Central memory CD8-positive, alpha-beta T cell (primary cell): Measurements from ENCODE around the gene GPX7.

Experiments used
- ATAC-seq: fragments of 150-1000 bp; cut with Tn5 transposase; replicated peaks from 2 replicates; pipeline ENCODE4 v1.10.0; 2022; ENCODE audit warnings: mild to moderate bottlenecking, moderate FRiP score, moderate number of reproducible peaks; ENCODE audit not compliant: poor library complexity, severe bottlenecking; ENCODE audit errors: extremely low read depth
- DNase-seq, 2 donors: peaks; one replicate each; pipeline ENCODE4 v3.0.0; 2021; ENCODE audit warnings: low spot score in 2 of 2
- H3K27ac Mint-ChIP-seq: one replicate; pipeline ENCODE4 v1.8.0; 2022; ENCODE audit warnings: low read depth, mild to moderate bottlenecking, moderate library complexity, mixed read lengths
- H3K27me3 Mint-ChIP-seq: one replicate; pipeline ENCODE4 v1.8.0; 2022; ENCODE audit warnings: mixed read lengths
- H3K36me3 Mint-ChIP-seq: one replicate; pipeline ENCODE4 v1.8.0; 2022; ENCODE audit warnings: mild to moderate bottlenecking, moderate library complexity, mixed read lengths; ENCODE audit not compliant: insufficient read depth
- H3K4me1 Mint-ChIP-seq: one replicate; pipeline ENCODE4 v1.8.0; 2022; ENCODE audit warnings: mixed read lengths
- H3K4me3 Mint-ChIP-seq: one replicate; pipeline ENCODE4 v1.8.0; 2022; ENCODE audit warnings: mild to moderate bottlenecking, moderate library complexity, mixed read lengths
- H3K9me3 Mint-ChIP-seq: one replicate; pipeline ENCODE4 v1.8.0; 2022; ENCODE audit warnings: mixed read lengths

GPX7 gene

GRCh38 chr1:52636721-52637695, 34.8 kb downstream of the GPX7 start:
- peak overlapping the region; percentile 75 for H3K4me3 Mint-ChIP-seq
- H3K27me3 Mint-ChIP-seq = no peaks in the 10 kb centered on the region
- peaks cover 5% of the 10 kb centered on the region for H3K9me3 Mint-ChIP-seq
- H3K36me3 Mint-ChIP-seq = peaks cover 35% of the 10 kb centered on the region
- DNase-seq (peak; percentile 34 to 78), ATAC-seq (peak; percentile 79)
- H3K27ac Mint-ChIP-seq = peak overlapping the region; percentile 98
- H3K4me1 Mint-ChIP-seq = peaks cover 79% of the 10 kb centered on the region

- ATAC-seq = no peak
- Mint-ChIP-seq H3K27ac (peak overlapping the region; percentile 98), H3K27me3 (no peaks in the 10 kb centered on the region), H3K9me3 (peaks cover 5% of the 10 kb centered on the region), H3K4me1 (peaks cover 81% of the 10 kb centered on the region), H3K36me3 (peaks cover 35% of the 10 kb centered on the region), H3K4me3 (peak overlapping the region; percentile 75)
- DNase-seq = no peak
These were observed 35.8 kb downstream of the GPX7 start for GRCh38 chr1:52637946-52638345.

GRCh38 chr1:52640697-52641096, 38.5 kb downstream of the GPX7 start:
- Mint-ChIP-seq H3K27me3 (no peaks in the 10 kb centered on the region), H3K4me3 (no peak overlapping the region), H3K4me1 (peaks cover 67% of the 10 kb centered on the region), H3K27ac (peak overlapping the region; percentile 70), H3K36me3 (peaks cover 28% of the 10 kb centered on the region), H3K9me3 (peaks cover 5% of the 10 kb centered on the region)
- DNase-seq (no peak), ATAC-seq (no peak)

GRCh38 chr1:52641307-52641706, 39.1 kb downstream of the GPX7 start:
- Mint-ChIP-seq H3K4me3 (no peak overlapping the region), H3K4me1 (peaks cover 65% of the 10 kb centered on the region), H3K27ac (peak overlapping the region; percentile 70), H3K9me3 (peaks cover 5% of the 10 kb centered on the region), H3K36me3 (peaks cover 29% of the 10 kb centered on the region), H3K27me3 (no peaks in the 10 kb centered on the region)
- ATAC-seq = no peak
- DNase-seq = no peak

GRCh38 chr1:52645261-52645660, 43.1 kb downstream of the GPX7 start:
- ATAC-seq = no peak
- Mint-ChIP-seq H3K27ac (peak overlapping the region; percentile 29), H3K9me3 (peaks cover 5% of the 10 kb centered on the region), H3K4me1 (peaks cover 46% of the 10 kb centered on the region), H3K36me3 (peaks cover 35% of the 10 kb centered on the region), H3K27me3 (no peaks in the 10 kb centered on the region), H3K4me3 (no peak overlapping the region)
- DNase-seq = no peak

GRCh38 chr1:52651904-52652303, 49.7 kb downstream of the GPX7 start:
- no peak for ATAC-seq
- no peak for DNase-seq
- H3K27me3 Mint-ChIP-seq = no peaks in the 10 kb centered on the region
- H3K9me3 Mint-ChIP-seq = no peaks in the 10 kb centered on the region
- peaks cover 22% of the 10 kb centered on the region for H3K36me3 Mint-ChIP-seq
- H3K4me3 Mint-ChIP-seq = no peak overlapping the region
- no peak overlapping the region for H3K27ac Mint-ChIP-seq
- peaks cover 17% of the 10 kb centered on the region for H3K4me1 Mint-ChIP-seq

- no peaks in the 10 kb centered on the region for H3K27me3 Mint-ChIP-seq
- DNase-seq = no peak
- no peak overlapping the region for H3K4me3 Mint-ChIP-seq
- peaks cover 17% of the 10 kb centered on the region for H3K4me1 Mint-ChIP-seq
- peak overlapping the region; percentile 83 for H3K27ac Mint-ChIP-seq
- ATAC-seq = no peak
- H3K9me3 Mint-ChIP-seq = no peaks in the 10 kb centered on the region
- peaks cover 19% of the 10 kb centered on the region for H3K36me3 Mint-ChIP-seq
These were observed 51.2 kb downstream of the GPX7 start for GRCh38 chr1:52653207-52653849.

- no peaks in the 10 kb centered on the region for H3K27me3 Mint-ChIP-seq
- peaks cover 16% of the 10 kb centered on the region for H3K36me3 Mint-ChIP-seq
- DNase-seq = no peak
- H3K9me3 Mint-ChIP-seq = no peaks in the 10 kb centered on the region
- H3K4me3 Mint-ChIP-seq = no peak overlapping the region
- H3K27ac Mint-ChIP-seq = peak overlapping the region; percentile 83
- no peak for ATAC-seq
- H3K4me1 Mint-ChIP-seq = peaks cover 14% of the 10 kb centered on the region
These were observed 51.9 kb downstream of the GPX7 start for GRCh38 chr1:52654063-52654462.

- no peak overlapping the region for H3K4me3 Mint-ChIP-seq
- H3K4me1 Mint-ChIP-seq = peaks cover 12% of the 10 kb centered on the region
- ATAC-seq (no peak), DNase-seq (no peak)
- no peaks in the 10 kb centered on the region for H3K27me3 Mint-ChIP-seq
- H3K27ac Mint-ChIP-seq = no peak overlapping the region
- H3K36me3 Mint-ChIP-seq = peaks cover 11% of the 10 kb centered on the region
- H3K9me3 Mint-ChIP-seq = no peaks in the 10 kb centered on the region
These were observed 55.5 kb downstream of the GPX7 start for GRCh38 chr1:52657702-52658101.
